GM23248 (cell line): Measurements from ENCODE around the gene UPK3A. TPM values are rescaled to one million over a fixed set of nuclear protein-coding genes. Genes with fewer than 3 reads are reported as not detected.

Source experiments
- DNase-seq: peaks from one replicate; pipeline ENCODE4 v3.0.0-alpha.2; 2015
- H2AFZ ChIP-seq: fragments of 200-600 bp; sonication (generic); 2 replicates; pipeline ENCODE4 v1.6.1; 2016; ENCODE audit warnings: antibody characterized with exemption
- H3F3A ChIP-seq: fragments of 200-600 bp; sonication (generic); 2 replicates; pipeline ENCODE4 v1.6.1; 2016; ENCODE audit warnings: mild to moderate bottlenecking, antibody characterized with exemption, mixed run types; ENCODE audit not compliant: insufficient read depth
- H3K27ac ChIP-seq: fragments of 200-600 bp; sonication (generic); 2 replicates; pipeline ENCODE4 v1.5.1; 2016; ENCODE audit warnings: mild to moderate bottlenecking
- H3K27me3 ChIP-seq: fragments of 200-600 bp; sonication (generic); replicated peaks from 2 replicates; pipeline ENCODE4 v1.6.1; 2016; ENCODE audit warnings: mild to moderate bottlenecking; ENCODE audit not compliant: insufficient read depth
- H3K36me3 ChIP-seq: fragments of 200-600 bp; sonication (generic); 2 replicates; pipeline ENCODE4 v1.6.1; 2016; ENCODE audit warnings: low read depth, mild to moderate bottlenecking
- H3K4me1 ChIP-seq: fragments of 200-600 bp; sonication (generic); 2 replicates; pipeline ENCODE4 v1.6.1; 2016; ENCODE audit warnings: mild to moderate bottlenecking; ENCODE audit not compliant: insufficient read depth
- H3K4me2 ChIP-seq: fragments of 200-600 bp; sonication (generic); one replicate; pipeline ENCODE4 v1.6.1; 2016; ENCODE audit warnings: mild to moderate bottlenecking; ENCODE audit not compliant: unreplicated experiment
- H3K4me3 ChIP-seq: fragments of 200-600 bp; sonication (generic); 2 replicates; pipeline ENCODE4 v1.5.1; 2016; ENCODE audit warnings: mild to moderate bottlenecking
- H3K79me2 ChIP-seq: fragments of 200-600 bp; sonication (generic); 2 replicates; pipeline ENCODE4 v1.6.1; 2016; ENCODE audit warnings: mild to moderate bottlenecking; ENCODE audit not compliant: insufficient read depth
- H3K9ac ChIP-seq: fragments of 200-600 bp; sonication (generic); 2 replicates; pipeline ENCODE4 v1.6.1; 2016; ENCODE audit warnings: mild to moderate bottlenecking
- H3K9me2 ChIP-seq: fragments of 200-600 bp; sonication (generic); 2 replicates; pipeline ENCODE4 v1.6.1; 2016; ENCODE audit warnings: mixed run types, mild to moderate bottlenecking, moderate library complexity; ENCODE audit not compliant: insufficient read depth
- H3K9me3 ChIP-seq: fragments of 200-600 bp; sonication (generic); one replicate; pipeline ENCODE4 v1.6.1; 2017; ENCODE audit warnings: low read depth
- H4K20me1 ChIP-seq: fragments of 200-600 bp; sonication (generic); 2 replicates; pipeline ENCODE4 v1.6.0; 2016; ENCODE audit not compliant: insufficient read depth
- EZH2 ChIP-seq: fragments of 200-600 bp; sonication (generic); IDR thresholded peaks from 2 replicates; pipeline ENCODE4 v1.6.1; 2018; ENCODE audit warnings: antibody characterized with exemption, mild to moderate bottlenecking; ENCODE audit not compliant: insufficient read depth, poor library complexity, severe bottlenecking
- EZH2phosphoT487 ChIP-seq: fragments of 200-600 bp; sonication (generic); IDR thresholded peaks from 2 replicates; pipeline ENCODE4 v1.6.1; 2018; ENCODE audit warnings: antibody characterized with exemption, moderate library complexity, mild to moderate bottlenecking, low read depth; ENCODE audit not compliant: insufficient read depth
- WGBS, 2 experiments: methylation state at CpG; one replicate each; pipeline ENCODE4 v1.1.6; 2015 to 2017; ENCODE audit warnings: low lambda C conversion rate in 2 of 2, low coverage in 1 of 2; ENCODE audit errors: missing lambda C conversion rate in 2 of 2; 5-methylcytosine and 5-hydroxymethylcytosine counted together
- in situ Hi-C: fragments of 300-500 bp; cut with MboI; formaldehyde crosslinking; loops from 2 replicates; pipeline ENCODE4 v1.15.0; 2020
- polyA plus RNA-seq: library from polyadenylated mRNA; unstranded; fragments of >200 nt; fragmentation: Nextera tagmentation; extraction: Ambion mirVana; gene quantifications from 2 replicates; pipeline ENCODE4 v1.2.1, GENCODE V29; 2016
- total RNA-seq: library from RNA; depleted of rRNA; stranded (reverse); fragments of >200 nt; shearing (Covaris generic); gene quantifications from 2 replicates; pipeline ENCODE4 v1.2.3, GENCODE V29; 2014

UPK3A gene
- total and polyA plus RNA-seq, 2 experiments from 2014 or later, result not detected

- H3K4me1 ChIP-seq, result no peaks in the 10 kb centered on the region
- H3K9ac ChIP-seq, result no peak overlapping the region
- in situ Hi-C loops, result loop anchor here (10.0 kb wide), 1 partner anchor 138 kb away; no protein-coding TSS in a partner anchor
- H3K27me3 ChIP-seq, result peaks cover 38% of the 10 kb centered on the region
- no peaks in the 10 kb centered on the region for H4K20me1 ChIP-seq
- H3K27ac ChIP-seq, result no peak overlapping the region
- no peak overlapping the region for H3K4me3 ChIP-seq
- H3K9me3 ChIP-seq, result no peaks in the 10 kb centered on the region
- no peaks in the 10 kb centered on the region for H3K36me3 ChIP-seq
- H3K9me2 ChIP-seq, result no peaks in the 10 kb centered on the region
- H3F3A ChIP-seq, result no peaks in the 10 kb centered on the region
- TF ChIP-seq EZH2phosphoT487, result no peak
- TF ChIP-seq EZH2, result no peak
- H2AFZ ChIP-seq, result no peak overlapping the region
- H3K79me2 ChIP-seq, result no peaks in the 10 kb centered on the region
- no peak for DNase-seq
- 75 to 76% methylated on average over 12 of the region's 12 CpGs for WGBS, 2 experiments
- no peak overlapping the region for H3K4me2 ChIP-seq
These were observed 2.3 kb downstream of the UPK3A start for GRCh38 chr22:45286854-45287551.

- H3K9me3 ChIP-seq, result no peaks in the 10 kb centered on the region
- in situ Hi-C loops, result no loop called here
- H3K4me2 ChIP-seq, result peak overlapping the region; percentile 36
- H3K36me3 ChIP-seq, result no peaks in the 10 kb centered on the region
- peak overlapping the region; percentile 16; the same call in 1 of the 2 replicates for H2AFZ ChIP-seq
- H3F3A ChIP-seq, result no peaks in the 10 kb centered on the region
- DNase-seq, result peak; percentile 88
- H3K79me2 ChIP-seq, result no peaks in the 10 kb centered on the region
- no peaks in the 10 kb centered on the region for H3K9me2 ChIP-seq
- 0 out of 2 replicates have a peak overlapping the region, but pooled peaks have one; percentile 5 for H3K9ac ChIP-seq
- H3K4me1 ChIP-seq, result no peaks in the 10 kb centered on the region
- peak overlapping the region; percentile 2; the same call in 1 of the 2 replicates for H3K4me3 ChIP-seq
- 17 to 18% methylated on average over 16 to 17 of the region's 18 CpGs for WGBS, 2 experiments
- H3K27ac ChIP-seq, result no peak overlapping the region
- H4K20me1 ChIP-seq, result no peaks in the 10 kb centered on the region
- TF ChIP-seq EZH2phosphoT487 (no peak), EZH2 (no peak)
- peaks cover 13% of the 10 kb centered on the region for H3K27me3 ChIP-seq
These were observed 5.7 kb downstream of the UPK3A start for GRCh38 chr22:45290410-45290936.

GRCh38 chr22:45291061-45291930, 6.5 kb downstream of the UPK3A start:
- Histone ChIP-seq H3K9ac (no peak overlapping the region), H4K20me1 (no peaks in the 10 kb centered on the region), H3F3A (no peaks in the 10 kb centered on the region), H3K4me3 (peak overlapping the region; percentile 2; the same call in 1 of the 2 replicates), H3K4me2 (peak overlapping the region; percentile 36), H2AFZ (peak overlapping the region; percentile 16; the same call in 1 of the 2 replicates), H3K79me2 (no peaks in the 10 kb centered on the region), H3K27me3 (peaks cover 6% of the 10 kb centered on the region), H3K9me2 (no peaks in the 10 kb centered on the region), H3K9me3 (no peaks in the 10 kb centered on the region), H3K4me1 (no peaks in the 10 kb centered on the region), H3K27ac (no peak overlapping the region), H3K36me3 (no peaks in the 10 kb centered on the region)
- in situ Hi-C loops, result no loop called here
- WGBS, 2 experiments, result 66 to 69% methylated on average over 8 of the region's 8 CpGs
- TF ChIP-seq EZH2 (no peak), EZH2phosphoT487 (no peak)
- DNase-seq, result no peak

- Histone ChIP-seq H3K79me2 (no peaks in the 10 kb centered on the region), H3K27ac (no peak overlapping the region), H3K9me3 (no peaks in the 10 kb centered on the region), H3K9ac (no peak overlapping the region), H3K4me1 (no peaks in the 10 kb centered on the region), H2AFZ (no peak overlapping the region), H3K27me3 (no peaks in the 10 kb centered on the region), H3F3A (no peaks in the 10 kb centered on the region), H4K20me1 (no peaks in the 10 kb centered on the region), H3K4me2 (no peak overlapping the region), H3K36me3 (no peaks in the 10 kb centered on the region), H3K9me2 (no peaks in the 10 kb centered on the region), H3K4me3 (no peak overlapping the region)
- WGBS, 2 experiments, result 59 to 61% methylated on average over 9 of the region's 9 CpGs
- in situ Hi-C loops, result no loop called here
- DNase-seq, result no peak
- TF ChIP-seq EZH2phosphoT487 (no peak), EZH2 (no peak)
These were observed 7.2 kb downstream of the UPK3A start for GRCh38 chr22:45291931-45292290.
